HepG2 (cell line): ENCODE results near the gene TRMT2A. TPM values are rescaled to one million over a fixed set of nuclear protein-coding genes. Genes with fewer than 3 reads are reported as not detected.

Experiments
- AHR ChIP-seq: IDR thresholded peaks from 2 replicates; pipeline ENCODE4 v1.6.1; 2018; ENCODE audit warnings: missing genetic modification reagents, missing compliant biosample characterization
- CCDC6 ChIP-seq: sonication (generic); formaldehyde crosslinking; IDR thresholded peaks from 2 replicates; pipeline ENCODE4 v1.8.1; 2022; ENCODE audit warnings: mild to moderate bottlenecking, missing genetic modification reagents, moderate library complexity
- EEA1 ChIP-seq: sonication (generic); formaldehyde crosslinking; IDR thresholded peaks from 2 replicates; pipeline ENCODE4 v1.5.1; 2020; ENCODE audit warnings: mild to moderate bottlenecking, missing genetic modification reagents, borderline replicate concordance
- HNRNPL ChIP-seq: fragments of 200-400 bp; formaldehyde crosslinking; IDR thresholded peaks from 2 replicates; pipeline ENCODE4 v1.6.1; 2017; ENCODE audit warnings: mild to moderate bottlenecking, low read depth, low read length
- IRF2 ChIP-seq: IDR thresholded peaks from 2 replicates; pipeline ENCODE4 v1.6.1; 2018; ENCODE audit warnings: missing genetic modification reagents, missing compliant biosample characterization
- JUND ChIP-seq: sonication (generic); formaldehyde crosslinking; IDR thresholded peaks from 2 replicates; pipeline ENCODE4 v1.8.0; 2022; ENCODE audit warnings: mild to moderate bottlenecking, missing genetic modification reagents
- KLF11 ChIP-seq: IDR thresholded peaks from 2 replicates; pipeline ENCODE4 v1.6.1; 2016; ENCODE audit warnings: missing compliant biosample characterization
- KMT2A ChIP-seq: sonication (generic); formaldehyde crosslinking; IDR thresholded peaks from 2 replicates; pipeline ENCODE4 v1.4.0; 2020; ENCODE audit warnings: missing genetic modification reagents
- MIER3 ChIP-seq: IDR thresholded peaks from 2 replicates; pipeline ENCODE4 v1.6.1; 2016; ENCODE audit warnings: missing compliant biosample characterization, borderline replicate concordance
- NFKB2 ChIP-seq: sonication (generic); formaldehyde crosslinking; IDR thresholded peaks from 2 replicates; pipeline ENCODE4 v1.4.0; 2020; ENCODE audit warnings: missing genetic modification reagents, borderline replicate concordance
- SP4 ChIP-seq: sonication (generic); formaldehyde crosslinking; IDR thresholded peaks from 2 replicates; pipeline ENCODE4 v1.8.1; 2023; ENCODE audit warnings: mild to moderate bottlenecking, missing genetic modification reagents
- U2AF1 ChIP-seq: fragments of 200-400 bp; formaldehyde crosslinking; optimal IDR thresholded peaks from 2 replicates; pipeline ENCODE3; 2017; ENCODE audit warnings: mild to moderate bottlenecking, low read depth, low read length
- ZFP82 ChIP-seq: sonication (generic); formaldehyde crosslinking; IDR thresholded peaks from 2 replicates; pipeline ENCODE4 v1.5.1; 2020; ENCODE audit warnings: mild to moderate bottlenecking, missing genetic modification reagents, borderline replicate concordance
- ZNF136 ChIP-seq: sonication (generic); formaldehyde crosslinking; IDR thresholded peaks from 2 replicates; pipeline ENCODE4 v1.8.1; 2022; ENCODE audit warnings: low read depth, mild to moderate bottlenecking, moderate library complexity, missing genetic modification reagents
- ZNF143 ChIP-seq: sonication (generic); formaldehyde crosslinking; IDR thresholded peaks from 2 replicates; pipeline ENCODE4 v1.4.0; 2020; ENCODE audit warnings: missing genetic modification reagents
- ZNF329 ChIP-seq: sonication (generic); formaldehyde crosslinking; IDR thresholded peaks from 2 replicates; pipeline ENCODE4 v1.9.0; 2021; ENCODE audit warnings: low read depth, mild to moderate bottlenecking, missing genetic modification reagents
- ZNF331 ChIP-seq: sonication (generic); formaldehyde crosslinking; IDR thresholded peaks from 2 replicates; pipeline ENCODE4 v1.4.0; 2020; ENCODE audit warnings: missing genetic modification reagents
- ZNF460 ChIP-seq: sonication (generic); formaldehyde crosslinking; IDR thresholded peaks from 2 replicates; pipeline ENCODE4 v1.5.1; 2020; ENCODE audit warnings: missing genetic modification reagents, mild to moderate bottlenecking, borderline replicate concordance
- ZNF652 ChIP-seq: IDR thresholded peaks from 2 replicates; pipeline ENCODE4 v1.6.1; 2016; ENCODE audit warnings: low read depth, borderline replicate concordance
- ZNF713 ChIP-seq: sonication (generic); formaldehyde crosslinking; IDR thresholded peaks from 2 replicates; pipeline ENCODE4 v1.4.0; 2020; ENCODE audit warnings: mild to moderate bottlenecking, missing genetic modification reagents
- ZNF746 ChIP-seq: sonication (generic); formaldehyde crosslinking; IDR thresholded peaks from 2 replicates; pipeline ENCODE4 v1.8.0; 2022; ENCODE audit warnings: mild to moderate bottlenecking, missing genetic modification reagents
- polyA plus RNA-seq, 8 experiments: library from polyadenylated mRNA; depleted of rRNA in 3 of 8; stranded (reverse) in 7 of 8; unstranded in 1 of 8; fragments of >200 nt; fragmentation: Illumina TruSeq in 4 of 8; extraction: Trizol in 4 of 8; gene quantifications; 2 replicates each; pipeline versions ENCODE4 v1.2.1 to v1.2.3, GENCODE V29; 2011 to 2016; ENCODE audit warnings: low read depth in 4 of 8, missing spikeins in 1 of 8, mixed read lengths in 1 of 8; ENCODE audit not compliant: insufficient read depth in 1 of 8
- total RNA-seq, 5 experiments: library from RNA; depleted of rRNA; stranded (reverse); fragments of >200 nt; fragmentation: Illumina TruSeq; extraction: Trizol; gene quantifications; 2 replicates each; pipeline ENCODE4 v1.2.3, GENCODE V29; 2016; ENCODE audit warnings: low read depth in 1 of 5
- TF ChIP-seq, protein P1 (sequence below): sonication (generic); formaldehyde crosslinking; conservative IDR thresholded peaks from 2 replicates; pipeline ENCODE4 v1.8.0; 2022; ENCODE audit warnings: missing genetic modification reagents
- TF ChIP-seq, protein P2 (sequence below): sonication (generic); formaldehyde crosslinking; IDR thresholded peaks from 2 replicates; pipeline ENCODE4 v1.4.0; 2020; ENCODE audit warnings: missing genetic modification reagents
- TF ChIP-seq, protein P3 (sequence below): sonication (generic); formaldehyde crosslinking; IDR thresholded peaks from 2 replicates; pipeline ENCODE4 v1.5.1; 2020; ENCODE audit warnings: missing genetic modification reagents, mild to moderate bottlenecking, borderline replicate concordance

TRMT2A gene
- total and polyA plus RNA-seq, 2 of the 13 experiments (the other 11 are each of a cell fraction or from before 2014, with no cell fraction given): 24.0 to 30.3 TPM

DNA sequence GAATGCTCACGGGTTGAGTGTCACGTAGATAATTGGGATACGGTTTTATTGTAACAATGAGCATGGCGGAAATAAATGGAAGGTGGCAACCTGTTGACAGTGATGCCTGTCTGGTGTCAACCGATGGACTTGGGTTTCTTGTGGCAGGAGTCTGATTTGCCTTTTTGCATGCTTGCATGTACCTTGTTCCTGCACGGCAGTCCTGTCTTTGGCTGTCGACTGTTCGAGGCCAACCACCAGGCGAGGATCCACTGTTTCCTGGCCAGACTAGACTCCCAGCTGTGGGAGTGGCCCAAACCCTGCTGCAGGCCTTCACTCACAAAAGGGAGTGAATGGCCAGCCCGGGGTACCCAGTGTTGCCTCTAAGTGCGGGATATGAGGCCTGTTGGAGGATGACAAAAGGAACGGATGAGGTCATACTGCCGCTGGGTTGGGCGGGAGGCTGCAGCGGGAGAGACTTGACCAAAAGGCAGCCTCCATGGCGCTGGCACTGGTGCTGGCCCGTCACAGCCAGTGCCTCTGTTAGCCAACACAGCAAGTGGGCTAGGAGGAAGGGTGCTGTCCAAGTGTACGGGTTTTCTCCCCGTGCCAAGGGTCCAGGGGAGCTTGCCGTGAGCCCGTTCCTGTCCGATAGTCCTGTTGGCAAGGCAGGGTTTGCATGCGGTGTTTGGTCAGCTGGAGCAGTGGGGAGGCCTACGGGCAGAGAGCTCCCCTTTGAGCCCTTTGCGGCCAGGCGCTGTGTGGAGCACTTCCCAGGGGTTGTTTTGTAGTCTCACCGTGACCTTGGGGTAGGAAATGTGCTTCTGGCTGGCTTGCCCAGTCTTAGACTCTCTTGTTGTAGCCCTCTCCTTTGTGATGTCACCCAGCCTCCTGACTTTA is 36.0 kb downstream of the TRMT2A start (continued):
- TF ChIP-seq HNRNPL (peak; percentile 60; the same call in 1 of the 2 replicates), U2AF1 (peak; percentile 33), MIER3 (CRISPR knock-in tag) (no peak), ZNF713 (CRISPR knock-in tag) (no peak), ZNF746 (CRISPR knock-in tag) (no peak), ZNF652 (CRISPR knock-in tag) (no peak), ZFP82 (CRISPR knock-in tag) (no peak; the same call in 1 of the 2 replicates), ZNF143 (no peak; the same call in 1 of the 2 replicates), NFKB2 (peak; percentile 80; the same call in 1 of the 2 replicates), ZNF331 (0 out of 2 replicates have a peak, but pooled peaks have one; percentile 25), IRF2 (CRISPR knock-in tag) (peak; percentile 24; the same call in 1 of the 2 replicates), SP4 (CRISPR knock-in tag) (no peak), AHR (CRISPR knock-in tag) (no peak), EEA1 (0 out of 2 replicates have a peak, but pooled peaks have one; percentile 3), ZNF460 (CRISPR knock-in tag) (no peak), ZNF329 (no peak), CCDC6 (CRISPR knock-in tag) (no peak), KLF11 (CRISPR knock-in tag) (no peak), KMT2A (CRISPR knock-in tag) (no peak), JUND (CRISPR knock-in tag) (no peak), ZNF136 (CRISPR knock-in tag) (peak; percentile 85; the same call in 1 of the 2 replicates)
- TF ChIP-seq, protein P1, sequence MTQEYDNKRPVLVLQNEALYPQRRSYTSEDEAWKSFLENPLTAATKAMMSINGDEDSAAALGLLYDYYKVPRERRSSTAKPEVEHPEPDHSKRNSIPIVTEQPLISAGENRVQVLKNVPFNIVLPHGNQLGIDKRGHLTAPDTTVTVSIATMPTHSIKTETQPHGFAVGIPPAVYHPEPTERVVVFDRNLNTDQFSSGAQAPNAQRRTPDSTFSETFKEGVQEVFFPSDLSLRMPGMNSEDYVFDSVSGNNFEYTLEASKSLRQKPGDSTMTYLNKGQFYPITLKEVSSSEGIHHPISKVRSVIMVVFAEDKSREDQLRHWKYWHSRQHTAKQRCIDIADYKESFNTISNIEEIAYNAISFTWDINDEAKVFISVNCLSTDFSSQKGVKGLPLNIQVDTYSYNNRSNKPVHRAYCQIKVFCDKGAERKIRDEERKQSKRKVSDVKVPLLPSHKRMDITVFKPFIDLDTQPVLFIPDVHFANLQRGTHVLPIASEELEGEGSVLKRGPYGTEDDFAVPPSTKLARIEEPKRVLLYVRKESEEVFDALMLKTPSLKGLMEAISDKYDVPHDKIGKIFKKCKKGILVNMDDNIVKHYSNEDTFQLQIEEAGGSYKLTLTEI (CRISPR knock-in tag): no peak
- TF ChIP-seq, protein P2, sequence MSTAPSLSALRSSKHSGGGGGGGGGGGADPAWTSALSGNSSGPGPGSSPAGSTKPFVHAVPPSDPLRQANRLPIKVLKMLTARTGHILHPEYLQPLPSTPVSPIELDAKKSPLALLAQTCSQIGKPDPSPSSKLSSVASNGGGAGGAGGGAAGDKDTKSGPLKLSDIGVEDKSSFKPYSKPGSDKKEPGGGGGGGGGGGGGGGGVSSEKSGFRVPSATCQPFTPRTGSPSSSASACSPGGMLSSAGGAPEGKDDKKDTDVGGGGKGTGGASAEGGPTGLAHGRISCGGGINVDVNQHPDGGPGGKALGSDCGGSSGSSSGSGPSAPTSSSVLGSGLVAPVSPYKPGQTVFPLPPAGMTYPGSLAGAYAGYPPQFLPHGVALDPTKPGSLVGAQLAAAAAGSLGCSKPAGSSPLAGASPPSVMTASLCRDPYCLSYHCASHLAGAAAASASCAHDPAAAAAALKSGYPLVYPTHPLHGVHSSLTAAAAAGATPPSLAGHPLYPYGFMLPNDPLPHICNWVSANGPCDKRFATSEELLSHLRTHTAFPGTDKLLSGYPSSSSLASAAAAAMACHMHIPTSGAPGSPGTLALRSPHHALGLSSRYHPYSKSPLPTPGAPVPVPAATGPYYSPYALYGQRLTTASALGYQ (CRISPR knock-in tag): no peak
- TF ChIP-seq, protein P3, sequence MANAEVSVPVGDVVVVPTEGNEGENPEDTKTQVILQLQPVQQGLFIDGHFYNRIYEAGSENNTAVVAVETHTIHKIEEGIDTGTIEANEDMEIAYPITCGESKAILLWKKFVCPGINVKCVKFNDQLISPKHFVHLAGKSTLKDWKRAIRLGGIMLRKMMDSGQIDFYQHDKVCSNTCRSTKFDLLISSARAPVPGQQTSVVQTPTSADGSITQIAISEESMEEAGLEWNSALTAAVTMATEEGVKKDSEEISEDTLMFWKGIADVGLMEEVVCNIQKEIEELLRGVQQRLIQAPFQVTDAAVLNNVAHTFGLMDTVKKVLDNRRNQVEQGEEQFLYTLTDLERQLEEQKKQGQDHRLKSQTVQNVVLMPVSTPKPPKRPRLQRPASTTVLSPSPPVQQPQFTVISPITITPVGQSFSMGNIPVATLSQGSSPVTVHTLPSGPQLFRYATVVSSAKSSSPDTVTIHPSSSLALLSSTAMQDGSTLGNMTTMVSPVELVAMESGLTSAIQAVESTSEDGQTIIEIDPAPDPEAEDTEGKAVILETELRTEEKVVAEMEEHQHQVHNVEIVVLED: 0 out of 2 replicates have a peak, but pooled peaks have one; percentile 19
